Stimulated activated CD8-positive, alpha-beta memory T cell treated with anti-CD3 and anti-CD28 coated beads, Interleukin-2, amount 100 ng/mL, for 48 hours (primary cell): ENCODE measurements around the gene SCTR.

Experiments
- DNase-seq, 2 donors: peaks; one replicate each; pipeline ENCODE4 v3.0.0-alpha.2; 2020; ENCODE audit warnings: low read depth in 2 of 2

SCTR gene

DNA sequence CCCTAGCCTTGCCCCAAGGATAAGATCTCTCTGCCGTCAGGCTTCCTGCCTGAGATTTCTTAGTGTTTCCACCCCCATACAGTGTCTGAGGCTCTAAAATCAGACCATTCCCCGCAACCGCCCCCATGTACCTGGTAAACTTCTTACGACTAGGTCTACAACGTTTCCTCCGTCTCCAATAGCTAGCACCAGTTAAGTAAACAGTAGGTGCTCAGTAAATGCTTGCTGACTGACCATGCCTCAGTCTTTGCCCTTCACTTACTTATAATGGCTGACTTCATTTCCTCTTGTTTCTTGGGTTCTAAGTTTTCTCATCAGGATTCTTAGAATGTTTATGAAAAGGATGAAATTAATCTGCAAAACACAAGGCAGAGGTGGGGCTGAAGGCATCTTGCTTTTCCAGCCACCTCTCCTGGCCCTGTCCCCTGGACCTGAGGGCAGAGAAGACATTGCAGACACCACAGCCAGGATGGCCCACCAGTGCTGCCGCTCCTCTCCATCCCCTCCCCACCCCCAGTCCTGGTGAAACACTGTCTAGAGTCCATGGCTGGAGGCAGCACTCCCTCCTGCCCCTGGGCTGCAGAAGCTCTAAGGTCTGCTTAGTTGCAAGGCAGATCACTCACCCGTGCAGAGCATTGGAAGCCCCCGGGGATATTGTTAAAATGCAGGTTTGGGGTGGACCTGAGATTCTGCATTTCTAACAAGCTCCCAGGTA lies 75.7 kb downstream of the SCTR start:
- DNase-seq, result no peak

- DNase-seq, result no peak
Measured at GRCh38 chr2:119446037-119446436, 78.2 kb downstream of the SCTR start.

- DNase-seq, result no peak
Measured at GRCh38 chr2:119442850-119443249, 81.4 kb downstream of the SCTR start.

DNA sequence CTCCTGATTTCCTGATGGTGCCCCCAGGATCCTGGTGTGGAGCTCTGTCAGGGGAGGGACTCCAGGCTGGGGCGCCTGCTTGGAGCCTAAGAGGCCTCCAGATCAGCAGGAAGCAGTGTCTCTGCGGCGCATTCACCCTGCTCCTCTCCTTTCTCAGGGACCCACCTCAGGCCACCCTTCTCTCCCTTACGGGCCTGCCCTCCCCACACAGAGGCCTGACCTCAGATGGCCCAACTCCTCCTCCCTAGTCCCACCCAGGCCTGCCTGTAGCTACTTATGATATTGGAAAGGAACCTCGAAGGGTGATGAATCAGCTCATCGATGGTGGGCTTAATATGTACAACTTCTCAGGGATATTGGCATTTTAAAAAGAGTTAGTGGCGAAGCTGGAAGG lies 82.1 kb downstream of the SCTR start:
- DNase-seq, result no peak

DNA sequence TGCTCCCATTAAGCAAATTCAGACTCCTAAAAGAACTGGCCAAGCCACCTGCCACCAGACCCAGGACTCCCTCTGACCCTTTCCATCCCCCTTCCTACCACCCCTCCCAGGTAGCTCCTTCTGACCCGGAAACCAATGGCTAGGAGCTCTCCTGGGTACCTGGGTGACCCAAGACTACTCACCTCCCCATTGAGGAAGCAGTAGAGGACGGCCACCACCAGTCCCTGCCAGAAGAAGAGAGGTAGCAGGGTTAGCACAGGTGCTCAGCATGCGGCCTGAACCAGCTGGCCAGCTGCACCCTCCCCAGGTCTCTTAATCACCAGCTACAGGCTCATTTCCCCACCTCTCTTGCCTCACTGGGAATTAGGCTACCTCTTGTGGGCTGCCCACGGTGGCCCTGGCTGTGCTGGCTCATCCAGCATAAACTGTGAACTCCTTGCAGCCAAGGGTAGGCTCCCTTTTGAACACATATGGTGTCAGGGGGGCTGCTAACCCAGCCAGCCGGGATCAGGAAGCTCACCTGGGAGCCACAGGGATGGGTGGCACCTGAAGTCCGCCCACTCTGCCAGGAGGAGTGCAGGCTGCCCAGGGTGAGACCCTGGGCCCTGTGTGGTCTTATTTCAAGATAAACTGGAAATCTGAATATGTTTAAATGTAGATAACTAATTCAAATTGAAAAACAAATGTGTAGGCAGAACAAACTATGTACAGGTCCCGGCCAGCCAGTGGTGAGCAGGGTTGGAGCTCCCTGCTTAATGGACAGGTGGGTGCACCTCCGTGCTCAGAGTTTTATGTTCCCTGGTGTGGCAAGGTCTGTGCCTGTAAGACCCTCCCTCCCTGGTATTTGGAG lies 82.7 kb downstream of the SCTR start:
- DNase-seq, result no peak

GRCh38 chr2:119440873-119441272 lies 83.4 kb downstream of the SCTR start:
- DNase-seq, result no peak

DNA sequence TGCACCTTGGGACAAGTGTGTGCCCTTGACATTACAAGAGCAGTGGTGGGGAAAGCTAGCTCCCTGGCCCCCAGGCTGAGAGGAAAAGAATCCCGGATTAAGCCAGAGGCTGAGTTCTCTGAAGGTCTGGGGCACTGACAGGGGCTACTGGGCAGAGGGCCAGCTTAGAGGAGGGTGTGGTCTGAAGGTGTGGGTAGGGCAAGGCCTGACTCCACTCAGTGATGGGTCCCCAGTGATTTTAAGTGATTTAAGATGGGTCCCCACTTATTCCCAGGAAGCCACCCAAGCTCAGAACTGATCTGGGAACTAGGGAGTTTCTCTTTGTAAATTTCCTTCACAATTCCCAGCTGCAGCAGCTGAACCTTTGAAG lies 83.8 kb downstream of the SCTR start:
- no peak for DNase-seq

DNA sequence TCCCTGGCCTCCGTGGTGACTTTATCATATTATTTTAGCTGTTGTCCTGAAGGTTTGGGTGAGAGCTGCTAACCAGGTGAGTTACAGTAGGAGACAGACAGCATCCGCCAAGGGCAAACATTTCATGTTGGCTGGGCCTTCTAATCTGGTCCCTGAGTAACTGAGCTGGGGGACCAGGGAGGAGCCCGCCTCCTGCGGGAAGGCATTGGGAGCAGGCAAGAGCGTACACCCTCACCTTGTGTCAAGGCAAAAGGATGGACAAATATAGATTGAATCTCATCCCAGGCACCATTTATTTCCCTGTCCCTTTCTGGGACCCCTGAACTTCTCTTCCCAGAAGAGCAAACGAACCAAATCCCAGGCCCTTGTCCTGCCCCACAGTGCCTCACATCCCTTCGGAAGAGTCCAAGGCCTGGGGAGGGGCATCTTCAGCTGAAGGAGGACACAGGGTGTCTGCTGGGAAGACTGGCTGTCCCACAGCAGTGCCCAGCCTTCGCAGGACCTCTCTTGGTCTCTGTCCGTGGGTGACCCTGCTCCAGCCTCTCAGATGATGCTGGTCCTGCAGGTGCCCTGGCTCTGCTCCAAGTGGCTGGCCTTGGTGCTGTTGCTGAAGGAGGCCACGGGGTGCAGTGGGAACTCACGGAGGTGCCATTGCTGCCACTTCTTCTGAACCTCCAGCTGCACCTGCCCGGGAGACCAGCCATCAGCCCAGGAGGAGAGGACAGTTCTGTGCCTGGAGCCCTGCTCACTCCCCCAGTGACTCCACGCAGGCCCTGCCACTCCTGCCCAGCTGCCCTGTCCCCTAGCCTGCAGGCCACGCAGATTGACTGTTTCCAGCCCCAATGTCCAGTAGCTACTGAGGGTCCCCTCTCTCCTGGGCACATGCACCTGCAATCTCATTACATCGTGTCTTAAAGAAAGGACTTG lies 84.4 kb downstream of the SCTR start:
- DNase-seq, result no peak

- no peak for DNase-seq
Measured at GRCh38 chr2:119438726-119439284, 85.5 kb downstream of the SCTR start.

GRCh38 chr2:119438128-119438656 lies 86.1 kb downstream of the SCTR start:
- DNase-seq, result no peak

DNA sequence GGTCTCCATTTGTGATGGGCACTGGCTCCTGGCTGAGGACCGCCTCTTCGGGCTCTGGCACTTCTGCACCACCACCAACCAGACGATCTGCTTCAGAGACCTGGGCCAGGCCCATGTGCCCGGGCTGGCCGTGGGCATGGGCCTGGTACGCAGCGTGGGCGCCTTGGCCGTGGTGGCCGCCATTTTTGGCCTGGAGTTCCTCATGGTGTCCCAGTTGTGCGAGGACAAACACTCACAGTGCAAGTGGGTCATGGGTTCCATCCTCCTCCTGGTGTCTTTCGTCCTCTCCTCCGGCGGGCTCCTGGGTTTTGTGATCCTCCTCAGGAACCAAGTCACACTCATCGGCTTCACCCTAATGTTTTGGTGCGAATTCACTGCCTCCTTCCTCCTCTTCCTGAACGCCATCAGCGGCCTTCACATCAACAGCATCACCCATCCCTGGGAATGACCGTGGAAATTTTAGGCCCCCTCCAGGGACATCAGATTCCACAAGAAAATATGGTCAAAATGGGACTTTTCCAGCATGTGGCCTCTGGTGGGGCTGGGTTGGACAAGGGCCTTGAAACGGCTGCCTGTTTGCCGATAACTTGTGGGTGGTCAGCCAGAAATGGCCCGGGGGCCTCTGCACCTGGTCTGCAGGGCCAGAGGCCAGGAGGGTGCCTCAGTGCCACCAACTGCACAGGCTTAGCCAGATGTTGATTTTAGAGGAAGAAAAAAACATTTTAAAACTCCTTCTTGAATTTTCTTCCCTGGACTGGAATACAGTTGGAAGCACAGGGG lies 87.1 kb downstream of the SCTR start:
- DNase-seq, result no peak

- DNase-seq, result no peak
Measured at GRCh38 chr2:119435953-119436297, 88.4 kb downstream of the SCTR start.

DNA sequence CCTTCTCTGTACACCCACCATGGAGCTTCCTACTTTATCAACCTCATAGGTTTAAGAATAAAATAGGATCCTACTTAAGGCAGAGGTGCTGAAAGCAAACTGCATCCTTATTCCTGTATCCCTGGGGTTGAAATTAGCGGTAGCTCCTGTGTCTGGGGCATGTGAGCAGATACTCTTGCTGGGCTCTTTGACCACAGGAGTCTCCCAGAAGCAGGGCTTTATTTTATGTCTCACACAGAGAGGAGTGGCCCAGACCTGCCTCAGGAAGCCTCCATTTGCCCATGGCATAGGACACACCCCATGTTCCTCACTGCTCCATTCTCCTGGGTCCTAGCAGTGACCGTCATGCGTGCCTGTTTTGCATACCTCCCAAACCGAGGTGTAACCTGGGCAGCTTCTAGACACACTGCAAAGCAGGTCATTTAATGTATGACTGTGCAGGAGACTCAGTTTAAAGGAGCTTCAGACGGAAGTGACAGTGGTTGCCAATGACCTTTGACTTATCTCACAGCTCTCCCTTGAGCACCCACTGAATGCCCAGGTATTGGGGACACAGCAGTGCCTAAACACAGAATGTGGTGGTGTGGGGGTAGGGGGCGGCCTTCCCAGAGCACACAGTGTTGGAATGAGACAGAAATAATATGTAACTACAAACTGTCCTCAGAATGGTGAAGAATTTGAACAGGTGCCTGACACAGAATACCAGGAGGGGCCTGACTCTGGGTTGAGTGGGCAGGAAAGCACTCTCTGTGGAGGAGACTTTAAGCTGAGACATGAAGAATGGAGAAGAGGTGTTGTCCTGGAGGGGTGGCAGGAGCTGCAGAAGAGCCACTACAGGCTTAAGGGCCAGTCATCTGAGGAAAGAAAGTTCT lies 89.0 kb downstream of the SCTR start:
- no peak for DNase-seq

DNA sequence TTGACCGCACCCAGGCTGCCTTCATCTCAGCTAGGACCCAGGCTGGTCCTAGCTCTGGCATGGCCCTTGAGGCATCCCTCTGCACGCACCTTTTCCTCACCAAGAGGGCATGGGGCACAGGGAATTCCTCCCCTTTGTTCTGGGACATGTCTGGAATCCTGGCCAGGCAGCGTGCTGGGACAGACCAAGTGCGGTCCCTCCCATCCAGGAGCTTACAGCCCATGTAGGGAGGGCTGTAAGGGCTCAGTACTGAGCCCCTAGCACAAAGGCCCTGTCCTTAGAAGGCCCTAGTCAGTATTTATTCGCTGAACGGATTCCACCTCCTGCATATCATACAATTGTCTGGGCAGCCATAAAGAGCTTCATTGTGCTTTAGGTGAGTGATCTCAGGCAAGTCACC lies 89.6 kb downstream of the SCTR start:
- DNase-seq, result no peak

GRCh38 chr2:119433636-119434327 lies 90.5 kb downstream of the SCTR start:
- no peak for DNase-seq

DNA sequence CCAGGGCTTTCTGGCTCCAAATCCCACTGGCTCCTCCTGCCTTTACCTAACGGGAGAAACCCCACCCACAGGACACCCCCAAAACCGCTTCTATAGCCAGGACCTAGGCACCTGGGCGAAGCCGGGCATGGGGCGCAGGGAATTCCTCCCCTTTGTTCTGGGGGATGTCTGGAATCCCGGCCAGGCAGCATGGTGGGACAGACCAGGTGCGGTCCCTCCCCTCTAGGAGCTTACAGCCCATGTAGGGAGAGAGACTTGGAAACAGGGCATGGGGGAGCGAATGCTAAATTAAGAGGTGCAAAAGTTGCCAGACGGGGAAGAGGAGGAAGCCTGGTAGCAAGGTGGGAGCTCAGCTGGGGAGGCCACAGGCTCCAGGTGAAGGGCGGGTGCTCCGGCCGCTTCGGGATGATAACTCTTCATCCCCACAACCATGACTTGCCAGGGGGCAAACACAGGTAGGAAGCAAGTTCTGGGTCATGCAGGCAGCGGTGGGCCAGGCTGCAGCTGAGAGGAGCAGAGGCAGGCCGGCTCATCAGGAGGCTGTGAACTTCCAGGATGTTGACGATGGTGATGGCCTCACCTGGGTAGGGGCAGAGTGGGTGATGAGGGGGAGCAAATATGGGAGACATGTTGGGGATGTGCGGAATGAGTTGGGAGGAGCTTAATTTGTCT lies 91.3 kb downstream of the SCTR start:
- DNase-seq, result no peak

DNA sequence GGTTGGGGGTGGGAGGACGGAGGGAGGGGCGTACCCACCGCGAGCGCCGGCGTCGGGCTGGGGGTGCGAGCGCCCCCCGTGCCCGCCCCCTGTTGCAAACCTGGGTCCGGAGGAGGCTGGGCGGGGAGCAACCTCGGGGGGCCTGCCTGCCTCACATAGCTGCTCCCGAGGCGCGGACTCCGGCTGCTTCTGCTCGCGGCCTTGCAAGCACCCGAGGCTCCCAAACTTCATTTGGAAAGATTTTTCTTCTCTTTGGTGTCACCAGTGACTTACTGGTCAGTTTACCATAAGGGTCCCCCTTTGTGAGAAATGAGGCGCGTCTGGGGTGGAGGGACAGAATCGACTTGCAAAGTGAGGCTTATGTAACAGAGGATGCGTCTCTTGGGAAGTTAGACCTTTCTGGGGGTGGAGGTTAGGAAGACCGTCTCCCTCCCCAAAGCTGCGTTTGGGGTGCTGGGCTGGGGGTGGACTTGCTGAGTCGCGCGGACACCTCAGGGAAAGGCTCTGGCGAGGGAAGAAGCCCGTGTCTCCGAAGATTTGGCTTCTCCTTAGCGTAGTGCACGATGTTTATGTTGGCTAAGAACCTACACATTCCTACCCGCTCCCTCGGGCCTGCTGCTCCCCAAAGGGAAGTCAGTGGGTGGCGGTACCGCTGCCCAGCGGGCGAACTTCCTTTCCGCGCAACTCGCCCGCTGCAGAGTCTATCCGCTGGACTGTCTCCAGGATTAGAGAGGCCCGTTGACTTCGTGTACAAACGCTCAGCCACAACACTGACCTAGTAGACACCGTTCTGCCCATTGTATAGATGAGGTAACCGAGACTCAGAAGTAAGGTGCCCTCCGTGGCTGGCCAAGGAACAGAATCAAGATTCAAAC lies 92.1 kb downstream of the SCTR start:
- DNase-seq, result no peak
